ENCODE data around the gene IGFBP2. TPM values are rescaled to one million over a fixed set of nuclear protein-coding genes. Genes with fewer than 3 reads are reported as not detected.

The IGFBP2 gene
- total and polyA plus RNA-seq, 4 donors = 88.8 to 1,119 (median 352) TPM

DNA sequence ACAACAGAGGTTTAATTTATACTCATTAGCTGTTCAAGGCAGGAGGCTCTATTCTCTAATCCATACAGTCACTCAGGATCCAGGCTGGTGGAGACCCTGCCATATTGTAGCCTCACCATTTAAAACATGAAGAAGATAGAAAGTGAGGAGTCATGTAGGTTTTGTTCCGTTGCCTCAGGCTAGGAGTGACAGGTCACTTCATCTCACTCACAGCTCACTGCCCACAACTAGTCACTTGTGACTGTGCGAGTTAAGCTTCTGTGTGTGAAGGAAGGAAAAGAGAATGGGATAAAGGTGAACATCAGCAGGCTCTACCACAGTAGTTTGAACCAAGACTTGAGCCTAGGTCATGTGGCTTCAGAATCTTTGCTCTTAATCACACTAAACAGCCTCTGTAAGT lies 9.0 kb upstream of the IGFBP2 start:
- Histone ChIP-seq H3K27me3 (ENCODE audit: control insufficient read depth in 4 of 4, insufficient read depth in 4 of 4, low read length in 3 of 4) (no peaks in the 10 kb centered on the region), H3K9ac (ENCODE audit: low read depth in 1 of 2, low read length in 2 of 2) (no peak overlapping the region), H3K4me3 (ENCODE audit: low read depth in 1 of 3, low read length in 3 of 3) (no peak overlapping the region), H3K4me1 (ENCODE audit: control insufficient read depth in 4 of 4, insufficient read depth in 4 of 4, low read length in 3 of 4) (peaks cover under 1 to 17% (median 9%) of the 10 kb centered on the region in 4 donors), H3K36me3 (ENCODE audit: control insufficient read depth in 4 of 4, insufficient read depth in 3 of 4, low read depth in 1 of 4, low read length in 3 of 4) (no peaks in the 10 kb centered on the region), H3K27ac (ENCODE audit: low read depth in 1 of 2, low read length in 2 of 2) (no peak overlapping the region), H3K9me3 (ENCODE audit: control insufficient read depth in 4 of 4, low read length in 3 of 4) (peaks cover 0 to 2% (median 0%) of the 10 kb centered on the region in 4 donors)
- WGBS = 95% methylated on average over 2 of the region's 2 CpGs
- no peak for DNase-seq (ENCODE audit: low spot score)
- TF ChIP-seq, protein P1, sequence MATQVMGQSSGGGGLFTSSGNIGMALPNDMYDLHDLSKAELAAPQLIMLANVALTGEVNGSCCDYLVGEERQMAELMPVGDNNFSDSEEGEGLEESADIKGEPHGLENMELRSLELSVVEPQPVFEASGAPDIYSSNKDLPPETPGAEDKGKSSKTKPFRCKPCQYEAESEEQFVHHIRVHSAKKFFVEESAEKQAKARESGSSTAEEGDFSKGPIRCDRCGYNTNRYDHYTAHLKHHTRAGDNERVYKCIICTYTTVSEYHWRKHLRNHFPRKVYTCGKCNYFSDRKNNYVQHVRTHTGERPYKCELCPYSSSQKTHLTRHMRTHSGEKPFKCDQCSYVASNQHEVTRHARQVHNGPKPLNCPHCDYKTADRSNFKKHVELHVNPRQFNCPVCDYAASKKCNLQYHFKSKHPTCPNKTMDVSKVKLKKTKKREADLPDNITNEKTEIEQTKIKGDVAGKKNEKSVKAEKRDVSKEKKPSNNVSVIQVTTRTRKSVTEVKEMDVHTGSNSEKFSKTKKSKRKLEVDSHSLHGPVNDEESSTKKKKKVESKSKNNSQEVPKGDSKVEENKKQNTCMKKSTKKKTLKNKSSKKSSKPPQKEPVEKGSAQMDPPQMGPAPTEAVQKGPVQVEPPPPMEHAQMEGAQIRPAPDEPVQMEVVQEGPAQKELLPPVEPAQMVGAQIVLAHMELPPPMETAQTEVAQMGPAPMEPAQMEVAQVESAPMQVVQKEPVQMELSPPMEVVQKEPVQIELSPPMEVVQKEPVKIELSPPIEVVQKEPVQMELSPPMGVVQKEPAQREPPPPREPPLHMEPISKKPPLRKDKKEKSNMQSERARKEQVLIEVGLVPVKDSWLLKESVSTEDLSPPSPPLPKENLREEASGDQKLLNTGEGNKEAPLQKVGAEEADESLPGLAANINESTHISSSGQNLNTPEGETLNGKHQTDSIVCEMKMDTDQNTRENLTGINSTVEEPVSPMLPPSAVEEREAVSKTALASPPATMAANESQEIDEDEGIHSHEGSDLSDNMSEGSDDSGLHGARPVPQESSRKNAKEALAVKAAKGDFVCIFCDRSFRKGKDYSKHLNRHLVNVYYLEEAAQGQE (IDR thresholded peaks at IDR 0.05) = no peak
- TF ChIP-seq GABPA (IDR thresholded peaks at IDR 0.05 in 1 of 2, conservative IDR thresholded peaks at IDR 0.05 in 1 of 2) (no peak), SP1 (IDR thresholded peaks at IDR 0.05) (no peak), EGR1 (IDR thresholded peaks at IDR 0.05; ENCODE audit: low read depth in 2 of 2) (no peak), FOXA2 (IDR thresholded peaks at IDR 0.05) (no peak), JUND (IDR thresholded peaks at IDR 0.05) (no peak), RXRA (IDR thresholded peaks at IDR 0.05) (no peak), HNF4G (IDR thresholded peaks at IDR 0.05) (no peak)
- TF ChIP-seq, protein P2, sequence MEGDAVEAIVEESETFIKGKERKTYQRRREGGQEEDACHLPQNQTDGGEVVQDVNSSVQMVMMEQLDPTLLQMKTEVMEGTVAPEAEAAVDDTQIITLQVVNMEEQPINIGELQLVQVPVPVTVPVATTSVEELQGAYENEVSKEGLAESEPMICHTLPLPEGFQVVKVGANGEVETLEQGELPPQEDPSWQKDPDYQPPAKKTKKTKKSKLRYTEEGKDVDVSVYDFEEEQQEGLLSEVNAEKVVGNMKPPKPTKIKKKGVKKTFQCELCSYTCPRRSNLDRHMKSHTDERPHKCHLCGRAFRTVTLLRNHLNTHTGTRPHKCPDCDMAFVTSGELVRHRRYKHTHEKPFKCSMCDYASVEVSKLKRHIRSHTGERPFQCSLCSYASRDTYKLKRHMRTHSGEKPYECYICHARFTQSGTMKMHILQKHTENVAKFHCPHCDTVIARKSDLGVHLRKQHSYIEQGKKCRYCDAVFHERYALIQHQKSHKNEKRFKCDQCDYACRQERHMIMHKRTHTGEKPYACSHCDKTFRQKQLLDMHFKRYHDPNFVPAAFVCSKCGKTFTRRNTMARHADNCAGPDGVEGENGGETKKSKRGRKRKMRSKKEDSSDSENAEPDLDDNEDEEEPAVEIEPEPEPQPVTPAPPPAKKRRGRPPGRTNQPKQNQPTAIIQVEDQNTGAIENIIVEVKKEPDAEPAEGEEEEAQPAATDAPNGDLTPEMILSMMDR (IDR thresholded peaks at IDR 0.05; ENCODE audit: low read depth, low read length, missing input control) = no peak
- TF ChIP-seq, protein P3, sequence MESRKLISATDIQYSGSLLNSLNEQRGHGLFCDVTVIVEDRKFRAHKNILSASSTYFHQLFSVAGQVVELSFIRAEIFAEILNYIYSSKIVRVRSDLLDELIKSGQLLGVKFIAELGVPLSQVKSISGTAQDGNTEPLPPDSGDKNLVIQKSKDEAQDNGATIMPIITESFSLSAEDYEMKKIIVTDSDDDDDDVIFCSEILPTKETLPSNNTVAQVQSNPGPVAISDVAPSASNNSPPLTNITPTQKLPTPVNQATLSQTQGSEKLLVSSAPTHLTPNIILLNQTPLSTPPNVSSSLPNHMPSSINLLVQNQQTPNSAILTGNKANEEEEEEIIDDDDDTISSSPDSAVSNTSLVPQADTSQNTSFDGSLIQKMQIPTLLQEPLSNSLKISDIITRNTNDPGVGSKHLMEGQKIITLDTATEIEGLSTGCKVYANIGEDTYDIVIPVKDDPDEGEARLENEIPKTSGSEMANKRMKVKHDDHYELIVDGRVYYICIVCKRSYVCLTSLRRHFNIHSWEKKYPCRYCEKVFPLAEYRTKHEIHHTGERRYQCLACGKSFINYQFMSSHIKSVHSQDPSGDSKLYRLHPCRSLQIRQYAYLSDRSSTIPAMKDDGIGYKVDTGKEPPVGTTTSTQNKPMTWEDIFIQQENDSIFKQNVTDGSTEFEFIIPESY (IDR thresholded peaks at IDR 0.05) = no peak

DNA sequence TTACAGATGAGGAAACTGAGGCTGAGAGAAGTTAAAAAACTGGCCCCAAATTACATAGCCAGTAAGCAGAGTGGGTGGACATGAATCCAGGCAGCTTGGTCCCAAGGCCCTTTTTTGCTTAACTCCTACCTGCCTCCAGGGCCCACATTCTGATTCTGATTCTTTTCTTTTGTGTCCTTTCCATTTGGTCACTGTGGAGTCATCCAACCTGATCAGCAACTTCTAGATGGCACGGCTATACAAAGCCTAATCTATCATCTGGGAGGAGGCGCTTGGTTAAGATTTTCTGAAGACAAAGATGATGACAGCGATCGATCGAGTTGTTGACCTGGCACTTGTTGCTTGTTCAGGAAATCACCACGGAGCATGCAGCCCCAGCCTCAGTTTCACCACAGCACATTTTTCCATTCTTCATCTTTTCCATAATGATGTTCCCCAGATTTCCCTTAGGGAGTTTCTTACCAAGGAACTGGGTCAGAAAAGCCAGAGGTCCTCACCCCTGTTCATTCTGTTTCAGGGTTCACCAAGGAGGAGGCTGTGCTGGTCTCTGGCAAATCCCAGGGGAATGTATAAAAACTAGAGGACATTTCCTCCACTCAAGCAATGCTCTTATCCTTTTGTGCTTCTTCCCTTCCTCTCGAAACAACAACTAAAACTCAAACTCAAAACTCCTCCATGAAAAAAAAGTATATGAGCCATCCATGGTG lies 6.9 kb upstream of the IGFBP2 start:
- H3K27me3 ChIP-seq (ENCODE audit: control insufficient read depth in 4 of 4, insufficient read depth in 4 of 4, low read length in 3 of 4) = no peaks in the 10 kb centered on the region
- no peaks in the 10 kb centered on the region for H3K36me3 ChIP-seq (ENCODE audit: control insufficient read depth in 4 of 4, insufficient read depth in 3 of 4, low read depth in 1 of 4, low read length in 3 of 4)
- no peak overlapping the region for H3K27ac ChIP-seq (ENCODE audit: low read depth in 1 of 2, low read length in 2 of 2)
- no peak for DNase-seq (ENCODE audit: low spot score)
- no peak overlapping the region for H3K9ac ChIP-seq (ENCODE audit: low read depth in 1 of 2, low read length in 2 of 2)
- H3K4me3 ChIP-seq (ENCODE audit: low read depth in 1 of 3, low read length in 3 of 3) = no peak overlapping the region
- H3K9me3 ChIP-seq (ENCODE audit: control insufficient read depth in 4 of 4, low read length in 3 of 4) = peaks cover 0 to 2% (median 0%) of the 10 kb centered on the region in 4 donors
- peaks cover 0 to 6% (median 3%) of the 10 kb centered on the region in 4 donors for H3K4me1 ChIP-seq (ENCODE audit: control insufficient read depth in 4 of 4, insufficient read depth in 4 of 4, low read length in 3 of 4)
- 89% methylated on average over 7 of the region's 7 CpGs for WGBS
- TF ChIP-seq, protein P3 (IDR thresholded peaks at IDR 0.05) = no peak
- TF ChIP-seq, protein P4, sequence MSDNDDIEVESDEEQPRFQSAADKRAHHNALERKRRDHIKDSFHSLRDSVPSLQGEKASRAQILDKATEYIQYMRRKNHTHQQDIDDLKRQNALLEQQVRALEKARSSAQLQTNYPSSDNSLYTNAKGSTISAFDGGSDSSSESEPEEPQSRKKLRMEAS (IDR thresholded peaks at IDR 0.05) = no peak
- no peak for TF ChIP-seq SP1 (IDR thresholded peaks at IDR 0.05)
- TF ChIP-seq RAD21 (IDR thresholded peaks at IDR 0.05) = no peak
- TF ChIP-seq HNF4A (conservative IDR thresholded peaks at IDR 0.05) = no peak
- no peak for TF ChIP-seq RXRA (IDR thresholded peaks at IDR 0.05)
- TF ChIP-seq EGR1 (IDR thresholded peaks at IDR 0.05; ENCODE audit: low read depth in 2 of 2) = no peak
- no peak for TF ChIP-seq JUND (IDR thresholded peaks at IDR 0.05)
- TF ChIP-seq, protein P2 (IDR thresholded peaks at IDR 0.05; ENCODE audit: low read depth, low read length, missing input control) = no peak
- no peak for TF ChIP-seq TAF1 (conservative IDR thresholded peaks at IDR 0.05)
